Esophagus muscularis mucosa (tissue), 4 donors: ENCODE results near the gene LRP2. TPM values are rescaled to one million over a fixed set of nuclear protein-coding genes. Genes with fewer than 3 reads are reported as not detected.
"Not testable (repeated sequence)": the region's sequence is repeated elsewhere in the genome, so short reads cannot be mapped to it uniquely, and the experiment has no call there.

Source experiments
- DNase-seq: peaks from one replicate; pipeline ENCODE4 v3.0.0-alpha.2; 2017; ENCODE audit errors: extremely low spot score
- H3K27ac ChIP-seq, 4 donors: fragments of 200-600 bp; sonication (generic); replicated peaks in 1 of 4; 1 replicate in 3 of 4; 2 replicates in 1 of 4; pipeline ENCODE4 v1.5.1; 2016 to 2019; ENCODE audit warnings: mild to moderate bottlenecking in 1 of 4
- H3K27me3 ChIP-seq, 4 donors: fragments of 200-600 bp; sonication (generic); one replicate each; pipeline versions ENCODE4 v1.5.1 to v1.6.0; 2016 to 2019
- H3K36me3 ChIP-seq, 4 donors: fragments of 200-600 bp; sonication (generic); one replicate each; pipeline ENCODE4 v1.5.1; 2016 to 2019
- H3K4me1 ChIP-seq, 4 donors: fragments of 200-600 bp; sonication (generic); one replicate each; pipeline ENCODE4 v1.5.1; 2016 to 2019
- H3K4me3 ChIP-seq, 4 donors: fragments of 200-600 bp; sonication (generic); 1 replicate in 2 of 4; 2 replicates in 2 of 4; pipeline ENCODE4 v1.5.1; 2016 to 2019; ENCODE audit warnings: mild to moderate bottlenecking in 4 of 4, moderate library complexity in 1 of 4
- H3K9me3 ChIP-seq, 4 donors: fragments of 200-600 bp; sonication (generic); 1 replicate in 3 of 4; 2 replicates in 1 of 4; pipeline ENCODE4 v1.5.1; 2016 to 2019
- EP300 ChIP-seq: sonication (generic); formaldehyde crosslinking; IDR thresholded peaks from one replicate; pipeline ENCODE4 v1.6.1; 2017; ENCODE audit warnings: antibody characterized with exemption
- POLR2A ChIP-seq: fragments of 450-650 bp; IDR thresholded peaks from one replicate; pipeline ENCODE4 v1.6.1; 2017; ENCODE audit warnings: antibody characterized with exemption, moderate library complexity, mild to moderate bottlenecking, low read depth
- POLR2AphosphoS5 ChIP-seq, 2 donors: sonication (generic); formaldehyde crosslinking; IDR thresholded peaks; one replicate each; pipeline ENCODE4 v1.6.1; 2017; ENCODE audit warnings: antibody characterized with exemption in 2 of 2
- WGBS: methylation state at CpG from one replicate; pipeline ENCODE4 v1.1.5; 2018; 5-methylcytosine and 5-hydroxymethylcytosine counted together
- intact Hi-C: fragments of 100-400 bp; cut with DNase I; formaldehyde crosslinking; loops from one replicate; pipeline ENCODE4 v1.15.1; 2023
- total RNA-seq, 4 donors: library from RNA; depleted of rRNA; stranded (reverse); fragments of >200 nt; gene quantifications; one replicate each; pipeline versions ENCODE4 v1.1.0 to v1.2.1, GENCODE V29; 2016
- TF ChIP-seq, protein P1 (sequence below), 3 experiments: fragments of 200-600 bp in 2 of 3; fragments of 450-650 bp in 1 of 3; sonication (generic) in 2 of 3; IDR thresholded peaks; one replicate each; pipeline ENCODE4 v1.5.1; 2017 to 2019; ENCODE audit warnings: antibody characterized with exemption in 3 of 3, mild to moderate bottlenecking in 2 of 3, moderate library complexity in 1 of 3

Gene LRP2
- total RNA-seq, 4 donors from 2014 or later, result not detected

DNA sequence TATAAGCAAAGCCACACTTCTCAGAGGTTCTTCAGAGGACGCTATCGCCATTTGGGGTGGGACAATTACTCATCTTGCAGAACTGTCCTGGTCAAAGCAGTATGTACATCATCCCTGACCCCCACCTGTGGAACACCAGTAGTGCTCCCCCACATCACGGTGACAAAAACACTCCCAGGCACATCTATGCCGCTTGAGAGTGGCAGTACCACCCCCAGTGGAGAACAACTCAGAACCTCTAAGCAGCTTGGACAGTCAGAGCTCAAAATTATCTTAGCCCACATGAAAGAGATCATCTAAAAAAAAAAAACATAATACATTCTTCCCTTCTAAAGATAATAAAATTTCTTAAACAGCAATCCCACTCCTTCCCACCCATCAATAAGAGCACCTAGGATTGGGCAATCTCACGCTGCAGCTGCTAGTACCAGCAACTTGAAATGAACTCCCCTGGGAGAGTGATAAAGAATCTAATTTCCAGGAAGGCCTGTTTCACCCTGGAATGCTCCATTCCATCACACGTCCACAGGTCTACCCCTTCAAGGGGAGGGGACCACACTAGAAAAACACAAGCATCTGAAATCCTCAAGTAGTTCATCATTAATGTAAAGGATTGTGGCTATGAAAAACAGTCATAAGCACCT, 31.7 kb downstream of the LRP2 start:
- H3K36me3 ChIP-seq, result no peaks in the 10 kb centered on the region
- H3K4me1 ChIP-seq, result no peaks in the 10 kb centered on the region
- no peak overlapping the region for H3K4me3 ChIP-seq
- no peak overlapping the region for H3K27ac ChIP-seq
- intact Hi-C loops, result no loop called here
- TF ChIP-seq EP300 (no peak), POLR2AphosphoS5 (IDR thresholded peaks at IDR 0.05) (no peak), POLR2A (no peak)
- TF ChIP-seq, protein P1, sequence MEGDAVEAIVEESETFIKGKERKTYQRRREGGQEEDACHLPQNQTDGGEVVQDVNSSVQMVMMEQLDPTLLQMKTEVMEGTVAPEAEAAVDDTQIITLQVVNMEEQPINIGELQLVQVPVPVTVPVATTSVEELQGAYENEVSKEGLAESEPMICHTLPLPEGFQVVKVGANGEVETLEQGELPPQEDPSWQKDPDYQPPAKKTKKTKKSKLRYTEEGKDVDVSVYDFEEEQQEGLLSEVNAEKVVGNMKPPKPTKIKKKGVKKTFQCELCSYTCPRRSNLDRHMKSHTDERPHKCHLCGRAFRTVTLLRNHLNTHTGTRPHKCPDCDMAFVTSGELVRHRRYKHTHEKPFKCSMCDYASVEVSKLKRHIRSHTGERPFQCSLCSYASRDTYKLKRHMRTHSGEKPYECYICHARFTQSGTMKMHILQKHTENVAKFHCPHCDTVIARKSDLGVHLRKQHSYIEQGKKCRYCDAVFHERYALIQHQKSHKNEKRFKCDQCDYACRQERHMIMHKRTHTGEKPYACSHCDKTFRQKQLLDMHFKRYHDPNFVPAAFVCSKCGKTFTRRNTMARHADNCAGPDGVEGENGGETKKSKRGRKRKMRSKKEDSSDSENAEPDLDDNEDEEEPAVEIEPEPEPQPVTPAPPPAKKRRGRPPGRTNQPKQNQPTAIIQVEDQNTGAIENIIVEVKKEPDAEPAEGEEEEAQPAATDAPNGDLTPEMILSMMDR (IDR thresholded peaks at IDR 0.05), result no peak
- WGBS, result 56% methylated on average over 6 of the region's 6 CpGs
- no peak for DNase-seq
- no peaks in the 10 kb centered on the region for H3K9me3 ChIP-seq
- H3K27me3 ChIP-seq, result no peaks in the 10 kb centered on the region

DNA sequence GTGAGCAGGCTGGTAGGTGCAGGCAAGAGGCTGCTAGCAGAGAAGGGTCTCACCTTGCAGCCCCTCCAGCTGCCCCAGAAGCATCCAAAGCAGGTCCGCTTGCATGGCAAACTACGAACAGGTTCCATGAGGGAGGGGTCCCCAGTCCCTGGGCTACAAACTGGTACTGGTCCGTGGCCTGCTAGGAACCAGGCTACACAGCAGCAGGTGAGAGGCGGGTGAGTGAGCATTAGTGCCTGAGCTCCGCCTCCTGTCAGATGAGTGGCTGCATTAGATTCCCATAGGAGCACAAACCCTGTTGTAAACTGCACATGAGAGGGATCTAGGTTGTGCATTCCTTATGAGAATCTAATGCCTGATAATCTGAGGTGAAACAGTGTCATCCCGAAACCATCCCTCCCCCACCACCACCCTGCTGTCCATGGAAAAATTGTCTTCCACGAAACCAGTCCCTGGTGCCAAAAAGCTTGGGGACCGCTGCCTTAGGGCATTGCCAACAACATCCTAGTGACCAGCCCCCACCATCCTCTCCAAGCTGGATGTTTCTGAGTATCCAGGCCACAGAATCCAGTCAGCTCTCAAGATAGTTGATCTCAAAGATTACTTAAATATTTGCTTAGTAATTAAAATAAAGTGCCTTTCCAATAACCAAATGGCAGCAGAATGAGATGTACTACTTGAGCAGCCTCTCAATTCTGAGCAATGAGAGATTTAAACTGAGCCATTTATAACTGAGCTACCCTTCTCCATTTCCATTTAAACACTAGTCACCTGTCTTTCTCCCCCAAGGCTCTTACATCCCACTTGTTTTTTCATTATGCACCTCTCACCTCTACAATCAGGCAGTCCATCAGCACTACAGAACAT, 32.4 kb downstream of the LRP2 start:
- H3K4me3 ChIP-seq, result no peak overlapping the region
- no peaks in the 10 kb centered on the region for H3K36me3 ChIP-seq
- no peaks in the 10 kb centered on the region for H3K4me1 ChIP-seq
- no peaks in the 10 kb centered on the region for H3K27me3 ChIP-seq
- 82% methylated on average over 6 of the region's 8 CpGs for WGBS
- no peak overlapping the region for H3K27ac ChIP-seq
- no peak for TF ChIP-seq POLR2A
- TF ChIP-seq POLR2AphosphoS5 (IDR thresholded peaks at IDR 0.05), result no peak
- TF ChIP-seq, protein P1 (IDR thresholded peaks at IDR 0.05), result no peak
- TF ChIP-seq EP300, result no peak
- intact Hi-C loops, result no loop called here
- no peak for DNase-seq
- H3K9me3 ChIP-seq, result no peaks in the 10 kb centered on the region

DNA sequence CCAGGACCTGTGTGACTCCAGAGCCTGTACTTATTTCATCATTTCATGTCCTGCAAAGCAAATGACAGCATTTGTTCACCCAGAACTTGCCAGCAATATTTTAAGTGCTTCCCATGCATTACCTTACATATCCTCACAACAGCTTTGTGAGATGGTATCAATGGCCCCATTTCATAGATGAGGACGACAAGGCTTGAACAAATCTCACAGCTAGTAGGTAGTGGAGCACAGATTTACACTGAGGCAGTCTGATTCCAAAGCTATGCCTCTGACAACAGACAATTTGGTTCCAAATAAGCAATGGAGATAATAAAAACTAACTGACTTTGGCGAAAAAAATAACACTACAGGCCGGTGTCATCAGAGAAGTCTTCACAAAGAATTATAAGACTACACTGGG, 33.5 kb downstream of the LRP2 start:
- no peak for DNase-seq
- TF ChIP-seq POLR2AphosphoS5 (IDR thresholded peaks at IDR 0.05), result no peak
- TF ChIP-seq, protein P1 (IDR thresholded peaks at IDR 0.05), result no peak
- no peak for TF ChIP-seq EP300
- no peak for TF ChIP-seq POLR2A
- H3K36me3 ChIP-seq, result no peaks in the 10 kb centered on the region
- H3K27me3 ChIP-seq, result no peaks in the 10 kb centered on the region
- H3K4me3 ChIP-seq, result no peak overlapping the region
- no peak overlapping the region for H3K27ac ChIP-seq
- H3K9me3 ChIP-seq, result no peaks in the 10 kb centered on the region
- WGBS, result 96% methylated on average over 3 of the region's 3 CpGs
- intact Hi-C loops, result no loop called here
- no peaks in the 10 kb centered on the region for H3K4me1 ChIP-seq

DNA sequence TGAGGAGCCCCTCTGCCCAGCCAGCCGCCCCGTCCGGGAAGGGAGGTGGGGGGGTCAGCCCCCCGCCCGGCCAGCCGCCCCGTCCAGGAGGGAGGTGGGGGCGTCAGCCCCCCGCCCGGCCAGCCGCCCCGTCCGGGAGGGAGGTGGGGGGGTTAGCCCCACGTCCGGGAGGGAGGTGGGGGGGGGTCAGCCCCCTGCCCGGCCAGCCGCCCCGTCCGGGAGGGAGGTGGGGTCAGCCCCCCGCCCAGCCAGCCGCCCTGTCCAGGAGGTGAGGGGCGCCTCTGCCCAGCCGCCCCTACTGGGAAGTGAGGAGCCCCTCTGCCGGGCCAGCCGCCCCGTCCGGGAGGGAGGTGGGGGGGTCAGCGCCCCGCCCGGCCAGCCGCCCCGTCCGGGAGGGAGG, 34.5 kb downstream of the LRP2 start:
- H3K4me3 ChIP-seq, H3K27ac ChIP-seq, H3K9me3 ChIP-seq, DNase-seq, H3K36me3 ChIP-seq, H3K4me1 ChIP-seq, intact Hi-C loops, H3K27me3 ChIP-seq: not testable (repeated sequence)
- WGBS, result no CpG with 5 or more reads among the region's 33 CpGs

DNA sequence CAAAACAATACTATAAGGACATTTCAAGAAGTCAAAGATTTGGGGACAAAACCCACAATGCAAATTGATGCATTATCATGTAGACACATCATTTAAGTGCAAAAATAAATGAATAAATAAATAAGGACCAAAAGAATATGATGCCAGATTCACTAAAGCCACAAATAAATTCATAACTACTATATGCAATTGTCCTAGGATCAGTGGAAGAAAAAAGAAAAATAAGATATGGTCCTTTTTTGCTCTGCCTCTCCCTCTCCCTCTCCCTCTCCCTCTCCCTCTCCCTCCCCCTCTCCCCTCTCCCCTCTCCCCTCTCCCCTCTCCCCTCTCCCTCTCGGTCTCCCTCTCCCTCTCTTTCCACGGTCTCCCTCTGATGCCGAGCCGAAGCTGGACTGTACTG, 36.4 kb downstream of the LRP2 start:
- DNase-seq, H3K36me3 ChIP-seq, intact Hi-C loops, H3K9me3 ChIP-seq, H3K4me3 ChIP-seq, H3K27me3 ChIP-seq, H3K27ac ChIP-seq, H3K4me1 ChIP-seq: not testable (repeated sequence)
- WGBS, result 67% methylated on average over 1 of the region's 4 CpGs
